HCT116 (cell line): ENCODE measurements around the gene PLD4. TPM values are rescaled to one million over a fixed set of nuclear protein-coding genes. Genes with fewer than 3 reads are reported as not detected.

Source experiments
- ATAC-seq: fragments of 200-7000 bp; cut with Tn5 transposase; 2 replicates; pipeline ENCODE4 v1.9.1; 2020; ENCODE audit warnings: mild to moderate bottlenecking, moderate library complexity
- BruUV-seq: library from RNA; stranded (reverse); fragments of 400-500 nt; replicated peaks from 2 replicates; lab custom pipeline; 2021; lab: Mats Ljungman, UMichigan
- CTCF ChIA-PET: fragments of 300-600 bp; sonication (Branson Sonifier 250); formaldehyde crosslinking; loops from one replicate; lab custom pipeline; 2021; ENCODE audit warnings: antibody characterized with exemption; lab: Charles Lee
- POLR2A ChIA-PET: fragments of 300-600, 350-600 bp; sonication (Branson Sonifier 250); formaldehyde crosslinking; loops from one replicate; lab custom pipeline; 2021; ENCODE audit warnings: antibody characterized with exemption; lab: Charles Lee
- RAD21 ChIA-PET, 2 experiments: fragments of 300-600 bp; sonication (Branson Sonifier 250); formaldehyde crosslinking; loops; one replicate each; lab custom pipeline; 2023; ENCODE audit warnings: low total read pairs in 2 of 2; ENCODE audit not compliant: uncharacterized antibody in 2 of 2, unreplicated experiment in 2 of 2, low non-redundant PET in 1 of 2; lab: Charles Lee
- DNase-seq: peaks from one replicate; pipeline ENCODE4 v3.0.0-alpha.2; 2010; ENCODE audit warnings: low read depth, low spot score
- H2AFZ ChIP-seq: fragments of 200-600 bp; shearing (Covaris generic), sonication (generic); 2 replicates; pipeline ENCODE4 v1.6.1; 2017; ENCODE audit warnings: low read depth, mixed run types, mixed read lengths, antibody characterized with exemption, low read length; ENCODE audit not compliant: poor library complexity, severe bottlenecking
- H3K27ac ChIP-seq: 2 replicates; pipeline ENCODE4 v1.5.1; 2012; ENCODE audit warnings: low read depth, low read length
- H3K27me3 ChIP-seq: fragments of 200-600 bp; sonication (generic); 2 replicates; pipeline ENCODE4 v1.6.1; 2016; ENCODE audit warnings: mixed run types, low read length, mixed read lengths; ENCODE audit not compliant: insufficient read depth
- H3K36me3 ChIP-seq, 2 experiments: fragments of 200-500 bp in 1 of 2; fragments of 200-600 bp in 1 of 2; sonication (Bioruptor generic) in 1 of 2; sonication (generic) in 1 of 2; 2 replicates each; pipeline versions ENCODE4 v1.5.1 to v1.6.1; 2014 to 2016; ENCODE audit warnings: low read length in 2 of 2, inconsistent platforms in 1 of 2, mixed read lengths in 1 of 2, mixed run types in 1 of 2; ENCODE audit not compliant: insufficient read depth in 2 of 2, control insufficient read depth in 1 of 2
- H3K4me1 ChIP-seq, 2 experiments: fragments of 200-600 bp in 1 of 2; sonication (generic) in 1 of 2; 2 replicates each; pipeline versions ENCODE4 v1.5.1 to v1.6.1; 2012 to 2017; ENCODE audit warnings: low read length in 2 of 2, inconsistent platforms in 1 of 2, mild to moderate bottlenecking in 1 of 2, mixed read lengths in 1 of 2, mixed run types in 1 of 2, moderate library complexity in 1 of 2; ENCODE audit not compliant: insufficient read depth in 2 of 2, control insufficient read depth in 1 of 2
- H3K4me2 ChIP-seq: fragments of 200-600 bp; sonication (generic); 2 replicates; pipeline ENCODE4 v1.6.1; 2017; ENCODE audit warnings: mixed run types, low read length, mixed read lengths
- H3K4me3 ChIP-seq, 2 experiments: fragments of 200-600 bp in 1 of 2; sonication (generic) in 1 of 2; replicated peaks in 1 of 2; 2 replicates each; pipeline ENCODE4 v1.5.1; 2011 to 2016; ENCODE audit warnings: low read length in 2 of 2, control low read depth in 1 of 2, low read depth in 1 of 2, mild to moderate bottlenecking in 1 of 2, mixed read lengths in 1 of 2, mixed run types in 1 of 2
- H3K79me2 ChIP-seq: fragments of 200-600 bp; sonication (generic); 2 replicates; pipeline ENCODE4 v1.6.1; 2017; ENCODE audit warnings: mild to moderate bottlenecking, mixed run types, low read length, moderate library complexity, mixed read lengths; ENCODE audit not compliant: insufficient read depth
- H3K9ac ChIP-seq: fragments of 200-600 bp; sonication (generic); 2 replicates; pipeline ENCODE4 v1.6.1; 2016; ENCODE audit warnings: low read length, mixed read lengths
- H3K9me2 ChIP-seq: fragments of 200-600 bp; sonication (generic), shearing (Covaris generic); 2 replicates; pipeline ENCODE4 v1.6.1; 2017; ENCODE audit warnings: mixed run types, mild to moderate bottlenecking, moderate library complexity; ENCODE audit not compliant: insufficient read depth
- H3K9me3 ChIP-seq, 2 experiments: fragments of 200-500 bp in 1 of 2; fragments of 200-600 bp in 1 of 2; sonication (Bioruptor generic) in 1 of 2; sonication (generic) in 1 of 2; 2 replicates each; pipeline ENCODE4 v1.6.1; 2014 to 2017; ENCODE audit warnings: low read length in 2 of 2, mixed read lengths in 2 of 2, inconsistent platforms in 1 of 2, low read depth in 1 of 2, mild to moderate bottlenecking in 1 of 2, mixed run types in 1 of 2, moderate library complexity in 1 of 2; ENCODE audit not compliant: control insufficient read depth in 1 of 2, insufficient read depth in 1 of 2
- H4K20me1 ChIP-seq: fragments of 200-600 bp; sonication (generic), shearing (Covaris generic); 2 replicates; pipeline ENCODE4 v1.6.1; 2017; ENCODE audit warnings: mixed run types, mild to moderate bottlenecking, moderate library complexity; ENCODE audit not compliant: insufficient read depth
- EGR1 ChIP-seq: IDR thresholded peaks from 2 replicates; pipeline ENCODE4 v1.6.1; 2012; ENCODE audit warnings: low read depth
- POLR2A ChIP-seq: IDR thresholded peaks from 2 replicates; pipeline ENCODE4 v1.7.0; 2011; ENCODE audit warnings: borderline replicate concordance; ENCODE audit not compliant: insufficient read depth, insufficient read length; ENCODE audit errors: extremely low read depth
- ZFX ChIP-seq: fragments of 450-650 bp; IDR thresholded peaks from 2 replicates; pipeline ENCODE4 v1.6.1; 2017
- ZNF274 ChIP-seq: fragments of 200-500 bp; sonication (Bioruptor generic); IDR thresholded peaks from 2 replicates; pipeline ENCODE4 v1.6.1; 2014; ENCODE audit warnings: mild to moderate bottlenecking, low read depth, low read length, inconsistent platforms
- intact Hi-C: fragments of 100-400 bp; cut with micrococcal nuclease; formaldehyde crosslinking; loops from 2 replicates; pipeline ENCODE4 v1.10.0; 2022
- total RNA-seq: library from RNA; stranded (reverse); gene quantifications from one replicate; pipeline ENCODE4 v1.2.1, GENCODE V29; 2021; ENCODE audit not compliant: unreplicated experiment
- TF ChIP-seq, protein P1 (sequence below), 3 experiments: fragments of 200-600 bp in 1 of 3; sonication (generic) in 1 of 3; IDR thresholded peaks in 2 of 3; conservative IDR thresholded peaks in 1 of 3; 2 replicates each; pipeline ENCODE4 v1.5.1; 2012 to 2017; ENCODE audit warnings: low read depth in 2 of 3, low read length in 2 of 3, antibody characterized with exemption in 1 of 3, borderline replicate concordance in 1 of 3, control low read depth in 1 of 3, mild to moderate bottlenecking in 1 of 3, mixed read lengths in 1 of 3, mixed run types in 1 of 3, moderate library complexity in 1 of 3; ENCODE audit not compliant: insufficient read depth in 1 of 3
- TF ChIP-seq, protein P2 (sequence below): IDR thresholded peaks from 2 replicates; pipeline ENCODE4 v1.6.1; 2012

Gene PLD4
- total RNA-seq, 1 experiment from 2014 or later, result 0.12 TPM

- no peak overlapping the region for H3K4me3 ChIP-seq
- no peak for DNase-seq
- POLR2A ChIA-PET, result no interaction called here
- no peaks in the 10 kb centered on the region for H3K27me3 ChIP-seq
- CTCF ChIA-PET, result interaction anchor here (1.2 kb wide), 1 partner anchor 168 kb away, joined by 3 read pairs; no protein-coding TSS in a partner anchor
- peak overlapping the region; percentile 24; the same call in 1 of the 2 replicates for H3K27ac ChIP-seq
- intact Hi-C loops, result no loop called here
- TF ChIP-seq ZFX (no peak), POLR2A (no peak), EGR1 (no peak), ZNF274 (no peak)
- TF ChIP-seq, protein P1, sequence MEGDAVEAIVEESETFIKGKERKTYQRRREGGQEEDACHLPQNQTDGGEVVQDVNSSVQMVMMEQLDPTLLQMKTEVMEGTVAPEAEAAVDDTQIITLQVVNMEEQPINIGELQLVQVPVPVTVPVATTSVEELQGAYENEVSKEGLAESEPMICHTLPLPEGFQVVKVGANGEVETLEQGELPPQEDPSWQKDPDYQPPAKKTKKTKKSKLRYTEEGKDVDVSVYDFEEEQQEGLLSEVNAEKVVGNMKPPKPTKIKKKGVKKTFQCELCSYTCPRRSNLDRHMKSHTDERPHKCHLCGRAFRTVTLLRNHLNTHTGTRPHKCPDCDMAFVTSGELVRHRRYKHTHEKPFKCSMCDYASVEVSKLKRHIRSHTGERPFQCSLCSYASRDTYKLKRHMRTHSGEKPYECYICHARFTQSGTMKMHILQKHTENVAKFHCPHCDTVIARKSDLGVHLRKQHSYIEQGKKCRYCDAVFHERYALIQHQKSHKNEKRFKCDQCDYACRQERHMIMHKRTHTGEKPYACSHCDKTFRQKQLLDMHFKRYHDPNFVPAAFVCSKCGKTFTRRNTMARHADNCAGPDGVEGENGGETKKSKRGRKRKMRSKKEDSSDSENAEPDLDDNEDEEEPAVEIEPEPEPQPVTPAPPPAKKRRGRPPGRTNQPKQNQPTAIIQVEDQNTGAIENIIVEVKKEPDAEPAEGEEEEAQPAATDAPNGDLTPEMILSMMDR (IDR thresholded peaks at IDR 0.05 in 2 of 3, conservative IDR thresholded peaks at IDR 0.05 in 1 of 3; ENCODE audit: borderline replicate concordance in 1 of 3, insufficient read depth in 1 of 3, low read depth in 2 of 3, low read length in 2 of 3), result no peak
- TF ChIP-seq, protein P2, sequence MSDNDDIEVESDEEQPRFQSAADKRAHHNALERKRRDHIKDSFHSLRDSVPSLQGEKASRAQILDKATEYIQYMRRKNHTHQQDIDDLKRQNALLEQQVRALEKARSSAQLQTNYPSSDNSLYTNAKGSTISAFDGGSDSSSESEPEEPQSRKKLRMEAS, result no peak
- peaks cover 6% of the 10 kb centered on the region; the same call in 1 of the 2 replicates for H4K20me1 ChIP-seq
- ATAC-seq, result no peak
- H3K9me3 ChIP-seq, result no peaks in the 10 kb centered on the region
- BruUV-seq, result no TSS peak
- H3K79me2 ChIP-seq, result peaks cover 38% of the 10 kb centered on the region
- RAD21 ChIA-PET, result interaction anchor here in 1 of 2 experiments (1.1 kb wide), 1 partner anchor 109 kb away, joined by 3 read pairs; no protein-coding TSS in a partner anchor
- H3K9me2 ChIP-seq, result no peaks in the 10 kb centered on the region
- H3K4me2 ChIP-seq, result no peak overlapping the region
- H2AFZ ChIP-seq, result no peak overlapping the region
- H3K36me3 ChIP-seq, result peaks cover 5 to 8% of the 10 kb centered on the region in 2 experiments; a peak in 1 of 4 replicates
- H3K4me1 ChIP-seq, result peaks cover 14 to 15% of the 10 kb centered on the region in 2 experiments
- H3K9ac ChIP-seq, result no peak overlapping the region
Measured at GRCh38 chr14:104877066-104877805, 47.4 kb upstream of the PLD4 start.
